M059J (cell line): ENCODE data around the gene ARL17A. TPM values are rescaled to one million over a fixed set of nuclear protein-coding genes. Genes with fewer than 3 reads are reported as not detected.
"Not testable (repeated sequence)": the region's sequence is repeated elsewhere in the genome, so short reads cannot be mapped to it uniquely, and the experiment has no call there.

Experiments used
- DNase-seq: peaks from one replicate; pipeline ENCODE4 v3.0.0-alpha.2; 2012; ENCODE audit warnings: low read depth
- total RNA-seq: library from RNA; depleted of rRNA; stranded (reverse); fragments of >200 nt; shearing (Covaris generic); gene quantifications from 2 replicates; pipeline ENCODE4 v1.2.3, GENCODE V29; 2014; rRNA removed

The ARL17A gene
- total RNA-seq, 1 experiment from 2014 or later: 2.1 TPM

GRCh38 chr17:46548607-46549006 is 30.9 kb downstream of the ARL17A start:
- DNase-seq: not testable (repeated sequence)

- DNase-seq: not testable (repeated sequence)
Observed at GRCh38 chr17:46534716-46535115, 44.8 kb downstream of the ARL17A start.

GRCh38 chr17:46512168-46512567 is 67.3 kb downstream of the ARL17A start, which contains the start of gene LRRC37A2:
TSS of gene LRRC37A2 (plus strand) at chr17:46512468. CDS start at chr17:46512713, 245 bp downstream.
- not testable (repeated sequence) for DNase-seq

- not testable (repeated sequence) for DNase-seq
Observed at GRCh38 chr17:46505896-46506295, 73.6 kb downstream of the ARL17A start.

GRCh38 chr17:46499437-46500139 is 79.9 kb downstream of the ARL17A start:
- peak; percentile 4 for DNase-seq

GRCh38 chr17:46492021-46492420 is 87.5 kb downstream of the ARL17A start:
- DNase-seq: not testable (repeated sequence)

GRCh38 chr17:46481310-46481709 is 98.2 kb downstream of the ARL17A start:
- DNase-seq: not testable (repeated sequence)

GRCh38 chr17:46478823-46479222 is 100.7 kb downstream of the ARL17A start:
- DNase-seq: not testable (repeated sequence)

- not testable (repeated sequence) for DNase-seq
Observed at GRCh38 chr17:46475583-46475982, 103.9 kb downstream of the ARL17A start.

- DNase-seq: not testable (repeated sequence)
Observed at GRCh38 chr17:46474489-46474888, 105.0 kb downstream of the ARL17A start.

- DNase-seq: not testable (repeated sequence)
Observed at GRCh38 chr17:46467618-46468017, 111.9 kb downstream of the ARL17A start.

Other genes starting within 250 kb of the ARL17A start
- 15.1 and 15.6 TPM in 2 replicates for gene ARL17B, start 217.9 kb downstream of the ARL17A start, total RNA-seq
- 2.4 and 3.4 TPM in 2 replicates for gene LRRC37A2, start 67.2 kb downstream of the ARL17A start, total RNA-seq
- gene NSF, start 11.0 kb upstream of the ARL17A start, total RNA-seq: 57.4 and 76.7 TPM in 2 replicates
- 5.0 and 5.3 TPM in 2 replicates for gene WNT3, start 239.0 kb upstream of the ARL17A start, total RNA-seq